ENCODE results near the gene NPC1L1.
"Not testable (repeated sequence)": the region's sequence is repeated elsewhere in the genome, so short reads cannot be mapped to it uniquely, and the experiment has no call there.

The NPC1L1 gene

GRCh38 chr7:44511236-44511635 lies 29.9 kb downstream of the NPC1L1 start:
- in situ Hi-C loops (cut with HindIII; ENCODE audit: low pct_ligation_motif_present, low sequenced_read_pairs), result no loop called here
- H3K36me3 ChIP-seq (replicated peaks), result no peaks in the 10 kb centered on the region
- no peaks in the 10 kb centered on the region for H3K27me3 ChIP-seq (replicated peaks)
- H3K27ac ChIP-seq, result no peak overlapping the region
- no peak for TF ChIP-seq CTCF (IDR thresholded peaks at IDR 0.05; ENCODE audit: low read depth, low read length, missing control alignments)
- no peak for DNase-seq
- no peak overlapping the region for H3K4me3 ChIP-seq (ENCODE audit: low read depth, low read length)

- no peak overlapping the region for H3K4me3 ChIP-seq (ENCODE audit: low read depth, low read length)
- no peak for TF ChIP-seq CTCF (IDR thresholded peaks at IDR 0.05; ENCODE audit: low read depth, low read length, missing control alignments)
- no peak overlapping the region for H3K27ac ChIP-seq
- in situ Hi-C loops (cut with HindIII; ENCODE audit: low pct_ligation_motif_present, low sequenced_read_pairs), result no loop called here
- DNase-seq, result no peak
- no peaks in the 10 kb centered on the region for H3K36me3 ChIP-seq (replicated peaks)
- H3K27me3 ChIP-seq (replicated peaks), result no peaks in the 10 kb centered on the region
Observed at GRCh38 chr7:44508328-44509030, 32.7 kb downstream of the NPC1L1 start.

GRCh38 chr7:44506592-44507288 lies 34.4 kb downstream of the NPC1L1 start:
- DNase-seq; in situ Hi-C loops (cut with HindIII; ENCODE audit: low pct_ligation_motif_present, low sequenced_read_pairs); H3K27me3 ChIP-seq (replicated peaks); H3K27ac ChIP-seq; H3K4me3 ChIP-seq (ENCODE audit: low read depth, low read length); H3K36me3 ChIP-seq (replicated peaks): not testable (repeated sequence)

GRCh38 chr7:44505595-44505994 lies 35.5 kb downstream of the NPC1L1 start:
- no peak for DNase-seq

GRCh38 chr7:44498230-44498954 lies 42.7 kb downstream of the NPC1L1 start:
- H3K4me3 ChIP-seq (ENCODE audit: low read depth, low read length), result no peak overlapping the region
- TF ChIP-seq CTCF (IDR thresholded peaks at IDR 0.05; ENCODE audit: low read depth, low read length, missing control alignments), result no peak
- no peak for DNase-seq
- H3K27me3 ChIP-seq (replicated peaks), result no peaks in the 10 kb centered on the region
- no peaks in the 10 kb centered on the region for H3K36me3 ChIP-seq (replicated peaks)
- H3K27ac ChIP-seq, result no peak overlapping the region
- in situ Hi-C loops (cut with HindIII; ENCODE audit: low pct_ligation_motif_present, low sequenced_read_pairs), result loop anchor here (25.0 kb wide), 1 partner anchor 261 kb away; no protein-coding TSS in a partner anchor

More at GRCh38 chr7:44505595-44505994, 35.5 kb downstream of the NPC1L1 start:
- Histone ChIP-seq H3K27ac (no peak overlapping the region), H3K27me3 (replicated peaks) (no peaks in the 10 kb centered on the region), H3K4me3 (ENCODE audit: low read depth, low read length) (no peak overlapping the region), H3K36me3 (replicated peaks) (no peaks in the 10 kb centered on the region)
- in situ Hi-C loops (cut with HindIII; ENCODE audit: low pct_ligation_motif_present, low sequenced_read_pairs), result no loop called here
- TF ChIP-seq CTCF (IDR thresholded peaks at IDR 0.05; ENCODE audit: low read depth, low read length, missing control alignments), result no peak

Data from brain microvascular endothelial cell (primary cell).